GM12874 (cell line): ENCODE results near the gene LIN28A.

Experiments
- TF ChIP-seq, protein P1 (sequence below): IDR thresholded peaks from 2 replicates; pipeline ENCODE4 v1.5.1; 2011; ENCODE audit warnings: low read depth, mild to moderate bottlenecking, control low read depth, low read length, moderate library complexity; ENCODE audit not compliant: insufficient read depth

LIN28A gene

DNA sequence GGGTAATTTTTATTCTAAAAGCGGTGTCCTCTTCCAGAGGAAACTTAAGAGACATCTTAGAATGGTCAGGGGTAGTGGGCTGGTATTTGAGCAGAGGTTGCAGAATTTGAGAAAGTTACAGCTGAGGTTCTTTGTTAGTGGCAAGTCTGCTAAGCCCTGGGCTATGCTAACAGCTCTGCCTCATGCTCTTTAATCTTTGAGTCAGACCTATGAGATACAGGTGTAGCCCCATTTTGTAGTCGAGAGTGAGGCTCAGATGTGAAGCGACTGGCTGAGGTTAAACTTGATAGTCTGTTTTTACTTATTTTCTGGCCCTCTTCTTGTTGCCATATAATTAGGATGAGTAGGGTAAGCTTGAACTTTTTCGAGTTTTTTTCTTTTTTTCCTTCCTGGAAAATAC is 66.3 kb downstream of the LIN28A start:
- TF ChIP-seq, protein P1, sequence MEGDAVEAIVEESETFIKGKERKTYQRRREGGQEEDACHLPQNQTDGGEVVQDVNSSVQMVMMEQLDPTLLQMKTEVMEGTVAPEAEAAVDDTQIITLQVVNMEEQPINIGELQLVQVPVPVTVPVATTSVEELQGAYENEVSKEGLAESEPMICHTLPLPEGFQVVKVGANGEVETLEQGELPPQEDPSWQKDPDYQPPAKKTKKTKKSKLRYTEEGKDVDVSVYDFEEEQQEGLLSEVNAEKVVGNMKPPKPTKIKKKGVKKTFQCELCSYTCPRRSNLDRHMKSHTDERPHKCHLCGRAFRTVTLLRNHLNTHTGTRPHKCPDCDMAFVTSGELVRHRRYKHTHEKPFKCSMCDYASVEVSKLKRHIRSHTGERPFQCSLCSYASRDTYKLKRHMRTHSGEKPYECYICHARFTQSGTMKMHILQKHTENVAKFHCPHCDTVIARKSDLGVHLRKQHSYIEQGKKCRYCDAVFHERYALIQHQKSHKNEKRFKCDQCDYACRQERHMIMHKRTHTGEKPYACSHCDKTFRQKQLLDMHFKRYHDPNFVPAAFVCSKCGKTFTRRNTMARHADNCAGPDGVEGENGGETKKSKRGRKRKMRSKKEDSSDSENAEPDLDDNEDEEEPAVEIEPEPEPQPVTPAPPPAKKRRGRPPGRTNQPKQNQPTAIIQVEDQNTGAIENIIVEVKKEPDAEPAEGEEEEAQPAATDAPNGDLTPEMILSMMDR: no peak

DNA sequence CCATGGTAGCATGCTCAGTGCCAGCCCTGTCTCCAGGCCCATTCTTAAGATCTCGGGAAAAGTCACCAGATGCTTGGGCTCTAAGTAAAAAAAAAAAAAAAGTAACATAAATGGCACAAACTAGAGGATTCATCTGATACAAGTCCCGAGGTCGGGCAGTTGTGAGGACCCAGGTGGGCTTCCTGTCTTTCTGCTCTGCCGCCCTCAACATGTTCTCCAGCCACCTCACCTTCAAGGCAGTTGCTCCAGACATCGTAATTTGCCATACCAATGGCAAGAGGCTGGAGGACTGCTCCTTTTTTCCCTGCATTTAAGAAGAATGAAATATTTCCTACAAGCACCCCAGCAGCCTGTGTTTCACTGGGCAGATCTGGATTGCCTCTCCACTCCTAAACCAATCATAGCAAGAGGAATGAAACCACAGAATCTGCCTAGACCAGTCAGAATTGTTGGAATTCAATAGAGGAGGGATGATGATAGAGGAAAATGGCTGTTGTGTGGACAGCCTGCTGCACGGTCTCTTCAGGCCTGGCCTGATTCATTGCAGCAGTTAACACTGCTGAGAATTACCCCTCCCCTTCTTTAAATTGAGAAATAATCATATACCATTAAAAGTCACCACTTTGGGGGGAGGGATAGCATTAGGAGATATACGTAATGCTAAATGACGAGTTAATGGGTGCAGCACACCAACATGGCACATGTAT is 67.0 kb downstream of the LIN28A start:
- TF ChIP-seq, protein P1: no peak

DNA sequence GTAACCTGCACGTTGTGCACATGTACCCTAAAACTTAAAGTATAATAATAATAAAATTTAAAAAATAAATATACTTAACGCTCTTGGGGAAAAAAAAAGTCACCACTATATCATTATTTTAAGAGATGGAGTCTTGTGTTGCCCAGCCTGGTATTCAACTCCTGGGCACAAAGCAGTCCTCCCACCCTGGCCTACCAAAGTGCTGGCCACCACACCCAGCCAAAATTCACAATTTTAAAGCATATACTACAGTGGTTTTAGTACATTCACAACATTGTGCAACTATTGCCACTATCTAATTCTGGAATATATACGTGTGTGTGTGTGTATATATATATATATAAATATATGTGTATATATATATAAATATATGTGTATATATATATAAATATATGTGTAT is 67.5 kb downstream of the LIN28A start:
- TF ChIP-seq, protein P1: no peak

DNA sequence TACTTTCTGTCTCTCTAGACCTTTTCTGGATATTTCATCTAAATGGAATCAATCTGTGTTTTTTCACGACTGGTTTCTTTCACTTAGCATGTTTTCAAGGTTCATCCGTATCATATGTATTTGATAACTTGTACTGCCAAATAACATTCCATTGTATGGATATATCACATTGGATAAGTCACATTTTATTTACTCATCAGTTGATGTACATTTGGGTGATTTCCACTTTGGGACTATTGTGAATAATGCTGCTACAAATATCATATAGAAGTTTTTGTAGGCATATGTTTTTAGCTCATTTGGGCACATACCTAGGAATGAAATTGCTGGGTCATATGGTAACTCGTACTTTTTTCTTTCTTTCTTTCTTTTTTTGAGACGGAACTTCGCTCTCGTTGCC is 68.4 kb downstream of the LIN28A start:
- TF ChIP-seq, protein P1: no peak
